H9 (cell line): ENCODE data around the gene DAB2IP. TPM values are rescaled to one million over a fixed set of nuclear protein-coding genes. Genes with fewer than 3 reads are reported as not detected.
A peak's percentile ranks its signal among the peaks of the same experiment; 100 is the strongest.

Source experiments
- DNase-seq: peaks from one replicate; pipeline ENCODE4 v3.0.0-alpha.2; 2017
- H2AFZ ChIP-seq: one replicate; pipeline ENCODE4 v1.6.1; 2013; ENCODE audit warnings: mild to moderate bottlenecking, low read length, control low read depth, moderate library complexity
- H2AK5ac ChIP-seq: 2 replicates; pipeline ENCODE4 v1.6.1; 2013; ENCODE audit warnings: low read length, control low read depth, mixed read lengths; ENCODE audit not compliant: insufficient read length
- H2BK120ac ChIP-seq: one replicate; pipeline ENCODE4 v1.6.1; 2013; ENCODE audit warnings: low read depth, mild to moderate bottlenecking, low read length, control low read depth, inconsistent platforms; ENCODE audit not compliant: poor library complexity, severe bottlenecking
- H2BK12ac ChIP-seq: 2 replicates; pipeline ENCODE4 v1.6.1; 2013; ENCODE audit warnings: low read length, control low read depth, mixed read lengths, low read depth; ENCODE audit not compliant: insufficient read length
- H2BK15ac ChIP-seq: 2 replicates; pipeline ENCODE4 v1.6.1; 2013; ENCODE audit warnings: low read depth, low read length, control low read depth
- H2BK20ac ChIP-seq: one replicate; pipeline ENCODE4 v1.6.1; 2013; ENCODE audit warnings: low read depth, mild to moderate bottlenecking, low read length, control low read depth, inconsistent platforms; ENCODE audit not compliant: poor library complexity, severe bottlenecking
- H2BK5ac ChIP-seq: 2 replicates; pipeline ENCODE4 v1.6.1; 2013; ENCODE audit warnings: low read length, control low read depth, mixed read lengths; ENCODE audit not compliant: insufficient read length
- H3K14ac ChIP-seq: 2 replicates; pipeline ENCODE4 v1.6.1; 2013; ENCODE audit warnings: low read length, control low read depth; ENCODE audit not compliant: insufficient read depth
- H3K18ac ChIP-seq: 2 replicates; pipeline ENCODE4 v1.6.1; 2013; ENCODE audit warnings: low read depth, mild to moderate bottlenecking, mixed read lengths, low read length, control low read depth; ENCODE audit not compliant: insufficient read length
- H3K23ac ChIP-seq: 2 replicates; pipeline ENCODE4 v1.6.1; 2013; ENCODE audit warnings: low read length, control low read depth, mixed read lengths, low read depth; ENCODE audit not compliant: insufficient read length
- H3K23me2 ChIP-seq: 2 replicates; pipeline ENCODE4 v1.6.1; 2013; ENCODE audit warnings: low read depth, mild to moderate bottlenecking, mixed read lengths, low read length, control low read depth; ENCODE audit not compliant: insufficient read length, poor library complexity, severe bottlenecking
- H3K27ac ChIP-seq: 2 replicates; pipeline ENCODE4 v1.5.1; 2013; ENCODE audit warnings: low read length, control low read depth, mixed read lengths, low read depth; ENCODE audit not compliant: insufficient read length
- H3K27me3 ChIP-seq: 2 replicates; pipeline ENCODE4 v1.6.1; 2013; ENCODE audit warnings: low read length, control low read depth, inconsistent platforms; ENCODE audit not compliant: insufficient read depth
- H3K4ac ChIP-seq: 2 replicates; pipeline ENCODE4 v1.6.1; 2013; ENCODE audit warnings: low read depth, mild to moderate bottlenecking, control low read depth, inconsistent platforms, low read length, moderate library complexity
- H3K4me1 ChIP-seq: 2 replicates; pipeline ENCODE4 v1.6.1; 2013; ENCODE audit warnings: low read length, control low read depth, inconsistent platforms; ENCODE audit not compliant: insufficient read depth
- H3K4me2 ChIP-seq: 2 replicates; pipeline ENCODE4 v1.6.1; 2013; ENCODE audit warnings: low read length, control low read depth, mixed read lengths; ENCODE audit not compliant: insufficient read length, insufficient read depth
- H3K56ac ChIP-seq: 2 replicates; pipeline ENCODE4 v1.6.1; 2013; ENCODE audit warnings: low read depth, mild to moderate bottlenecking, mixed read lengths, low read length, control low read depth; ENCODE audit not compliant: insufficient read length
- H3K79me1 ChIP-seq: 2 replicates; pipeline ENCODE4 v1.6.1; 2013; ENCODE audit warnings: low read depth, mild to moderate bottlenecking, moderate library complexity, low read length, control low read depth, inconsistent platforms; ENCODE audit not compliant: insufficient read depth, poor library complexity, severe bottlenecking
- H3K79me2 ChIP-seq: 2 replicates; pipeline ENCODE4 v1.6.1; 2013; ENCODE audit warnings: low read length, control low read depth, inconsistent platforms; ENCODE audit not compliant: insufficient read depth
- H3K9ac ChIP-seq: 2 replicates; pipeline ENCODE4 v1.6.1; 2013; ENCODE audit warnings: low read length, control low read depth, mixed read lengths; ENCODE audit not compliant: insufficient read length; ENCODE audit errors: extremely low read depth
- H3K9me3 ChIP-seq: one replicate; pipeline ENCODE4 v1.6.1; 2013; ENCODE audit warnings: low read depth, low read length, inconsistent platforms; ENCODE audit not compliant: control insufficient read depth
- H3T11ph ChIP-seq: one replicate; pipeline ENCODE4 v1.6.1; 2013; ENCODE audit warnings: mild to moderate bottlenecking, low read length, control low read depth, inconsistent platforms
- H4K20me1 ChIP-seq: one replicate; pipeline ENCODE4 v1.6.1; 2013; ENCODE audit not compliant: control insufficient read depth, insufficient read length, insufficient read depth
- H4K5ac ChIP-seq: 2 replicates; pipeline ENCODE4 v1.6.1; 2013; ENCODE audit warnings: low read depth, mild to moderate bottlenecking, mixed read lengths, low read length, control low read depth; ENCODE audit not compliant: insufficient read length
- H4K8ac ChIP-seq: replicated peaks from 2 replicates; pipeline ENCODE4 v1.6.1; 2013; ENCODE audit warnings: low read length, control low read depth, mixed read lengths, low read depth; ENCODE audit not compliant: insufficient read length
- H4K91ac ChIP-seq: 2 replicates; pipeline ENCODE4 v1.6.1; 2013; ENCODE audit warnings: low read depth, mild to moderate bottlenecking, moderate library complexity, mixed read lengths, low read length, control low read depth; ENCODE audit not compliant: insufficient read length
- H3K27ac Mint-ChIP-seq, 3 experiments: 2 replicates in 2 of 3; 3 replicates in 1 of 3; pipeline ENCODE4 v1.8.0; 2020 to 2021; ENCODE audit warnings: mixed read lengths in 3 of 3, mild to moderate bottlenecking in 1 of 3, moderate library complexity in 1 of 3
- H3K27me3 Mint-ChIP-seq: 2 replicates; pipeline ENCODE4 v1.8.0; 2021; ENCODE audit warnings: low read depth, mild to moderate bottlenecking, moderate library complexity, mixed read lengths
- H3K36me3 Mint-ChIP-seq, 3 experiments: 2 replicates in 2 of 3; 3 replicates in 1 of 3; pipeline ENCODE4 v1.8.0; 2020 to 2021; ENCODE audit warnings: low read depth in 3 of 3, mixed read lengths in 3 of 3; ENCODE audit not compliant: insufficient read depth in 1 of 3
- H3K4me1 Mint-ChIP-seq, 2 experiments: 2 replicates each; pipeline ENCODE4 v1.8.0; 2020; ENCODE audit warnings: mixed read lengths in 2 of 2
- H3K4me3 Mint-ChIP-seq, 2 experiments: 2 replicates in 1 of 2; 3 replicates in 1 of 2; pipeline ENCODE4 v1.8.0; 2020 to 2021; ENCODE audit warnings: mild to moderate bottlenecking in 2 of 2, mixed read lengths in 2 of 2, moderate library complexity in 1 of 2
- H3K9me3 Mint-ChIP-seq, 2 experiments: 2 replicates in 1 of 2; 3 replicates in 1 of 2; pipeline ENCODE4 v1.8.0; 2020; ENCODE audit warnings: mild to moderate bottlenecking in 2 of 2, mixed read lengths in 2 of 2, moderate library complexity in 1 of 2
- CTCF ChIP-seq: fragments of 200-600 bp; sonication (generic); conservative IDR thresholded peaks from 3 replicates; pipeline ENCODE4 v1.8.0; 2021; ENCODE audit warnings: antibody characterized with exemption, mild to moderate bottlenecking
- WGBS: extraction: QIAGEN DNeasy Blood & Tissue Kit; methylation state at CpG from one replicate; pipeline ENCODE4 v1.1.7; 2013; ENCODE audit warnings: missing lambda C conversion rate, low lambda C conversion rate, mixed read lengths; ENCODE audit not compliant: insufficient read length; ENCODE audit errors: extremely low coverage; 5-methylcytosine and 5-hydroxymethylcytosine counted together
- total RNA-seq: library from RNA; stranded (reverse); gene quantifications from 2 replicates; pipeline ENCODE4 v1.2.1, GENCODE V29; 2021

Gene DAB2IP
- total RNA-seq, 1 experiment from 2014 or later = 22.6 TPM

- H3K9me3 Mint-ChIP-seq = no peaks in the 10 kb centered on the region; a peak in 1 of 5 replicates
- H4K91ac ChIP-seq = no peak overlapping the region
- no peaks in the 10 kb centered on the region for H3K79me1 ChIP-seq
- H2BK20ac ChIP-seq = no peak overlapping the region
- no peak overlapping the region for H2AK5ac ChIP-seq
- no peaks in the 10 kb centered on the region for H3K79me2 ChIP-seq
- H2BK120ac ChIP-seq = no peak overlapping the region
- no peak overlapping the region for H4K5ac ChIP-seq
- no peak overlapping the region for H3T11ph ChIP-seq
- H2BK15ac ChIP-seq = no peak overlapping the region
- WGBS = no CpG with 5 or more reads among the region's 8 CpGs
- no peak for TF ChIP-seq CTCF
- DNase-seq = peak; percentile 13
- H3K4ac ChIP-seq = no peak overlapping the region
- H3K4me1 Mint-ChIP-seq = peaks cover 40% of the 10 kb centered on the region in 2 experiments
- H3K56ac ChIP-seq = no peak overlapping the region
- no peaks in the 10 kb centered on the region for H3K27me3 ChIP-seq
- H3K27ac Mint-ChIP-seq = peak overlapping the region in 1 of 3 experiments; percentile 79; a peak in 2 of 7 replicates
- no peak overlapping the region for H3K14ac ChIP-seq
- no peak overlapping the region for H2AFZ ChIP-seq
- H3K36me3 Mint-ChIP-seq = peaks cover 33 to 59% (median 38%) of the 10 kb centered on the region in 3 experiments; a peak in 6 of 7 replicates
- H2BK12ac ChIP-seq = no peak overlapping the region
- no peaks in the 10 kb centered on the region for H3K9me3 ChIP-seq
- H3K4me1 ChIP-seq = peaks cover 2% of the 10 kb centered on the region; the same call in 1 of the 2 replicates
- H3K23ac ChIP-seq = no peak overlapping the region
- H3K27ac ChIP-seq = no peak overlapping the region
- no peak overlapping the region for H4K8ac ChIP-seq
- H3K18ac ChIP-seq = no peak overlapping the region
- no peak overlapping the region for H2BK5ac ChIP-seq
- no peak overlapping the region for H3K9ac ChIP-seq
- H4K20me1 ChIP-seq = no peaks in the 10 kb centered on the region
- H3K23me2 ChIP-seq = no peaks in the 10 kb centered on the region
- no peak overlapping the region for H3K4me2 ChIP-seq
- no peaks in the 10 kb centered on the region for H3K27me3 Mint-ChIP-seq
- H3K4me3 Mint-ChIP-seq = no peak overlapping the region
Measured at GRCh38 chr9:121781145-121781548, 129.7 kb downstream of the DAB2IP start.
